MM.1S (cell line): Measurements from ENCODE around the gene PCBP2.

ENCODE experiments used
- CTCF ChIP-seq: fragments of 300-600 bp; sonication (generic); IDR thresholded peaks from 2 replicates; pipeline ENCODE4 v1.5.1; 2016; ENCODE audit warnings: antibody characterized with exemption, low read length, mixed read lengths
- EZH2 ChIP-seq: fragments of 300-600 bp; sonication (generic); optimal IDR thresholded peaks from 2 replicates; pipeline ENCODE3; 2017; ENCODE audit warnings: low read depth, mild to moderate bottlenecking, antibody characterized with exemption, low read length, mixed read lengths
- EZH2phosphoT487 ChIP-seq: fragments of 300-600 bp; sonication (generic); IDR thresholded peaks from 2 replicates; pipeline ENCODE4 v1.6.1; 2018; ENCODE audit warnings: antibody characterized with exemption, low read length

GRCh38 chr12:53423597-53423996 is 28.3 kb upstream of the PCBP2 start, which contains the start of gene AMHR2:
- TF ChIP-seq CTCF (no peak), EZH2phosphoT487 (no peak), EZH2 (no peak)
